K562 (cell line): Measurements from ENCODE around the gene SPTBN4. TPM values are rescaled to one million over a fixed set of nuclear protein-coding genes. Genes with fewer than 3 reads are reported as not detected.

Experiments
- ARNT ChIP-seq, 2 experiments: fragments of 450-650 bp; IDR thresholded peaks; 2 replicates each; pipeline ENCODE4 v1.6.1; 2016; ENCODE audit warnings: mild to moderate bottlenecking in 1 of 2
- BMI1 ChIP-seq: fragments of 150-350 bp; IDR thresholded peaks from 2 replicates; pipeline ENCODE4 v1.6.1; 2014; ENCODE audit warnings: low read length
- CHD4 ChIP-seq: fragments of 200-600 bp; sonication (generic); IDR thresholded peaks from 3 replicates; pipeline ENCODE4 v1.6.1; 2012; ENCODE audit warnings: low read depth, mild to moderate bottlenecking, mixed read lengths, low read length, inconsistent platforms; ENCODE audit not compliant: insufficient read depth, insufficient replicate concordance, poor library complexity, severe bottlenecking
- CREBBP ChIP-seq: IDR thresholded peaks from one replicate; pipeline ENCODE4 v1.6.1; 2012; ENCODE audit warnings: low read depth, mild to moderate bottlenecking, control low read depth, inconsistent platforms, low read length
- EGR1 ChIP-seq: fragments of 450-650 bp; conservative IDR thresholded peaks from 2 replicates; pipeline ENCODE4 v1.6.1; 2017; ENCODE audit warnings: mild to moderate bottlenecking
- ELF4 ChIP-seq: fragments of 450-650 bp; formaldehyde crosslinking; IDR thresholded peaks from 2 replicates; pipeline ENCODE4 v1.4.0; 2022; ENCODE audit warnings: missing genetic modification characterization
- ERF ChIP-seq: fragments of 450-650 bp; formaldehyde crosslinking; IDR thresholded peaks from 2 replicates; pipeline ENCODE4 v1.4.0; 2020; ENCODE audit warnings: mild to moderate bottlenecking, mixed read lengths
- FOXA3 ChIP-seq, 2 experiments: fragments of 450-650 bp in 1 of 2; sonication (generic) in 1 of 2; formaldehyde crosslinking; IDR thresholded peaks in 1 of 2; conservative IDR thresholded peaks in 1 of 2; 2 replicates each; pipeline versions ENCODE4 v1.4.0 to v1.8.0; 2020 to 2022; ENCODE audit warnings: mild to moderate bottlenecking in 2 of 2, missing genetic modification reagents in 1 of 2
- HDGF ChIP-seq: fragments of 450-650 bp; IDR thresholded peaks from 2 replicates; pipeline ENCODE4 v1.6.1; 2016
- IRF2 ChIP-seq: sonication (generic); formaldehyde crosslinking; IDR thresholded peaks from 2 replicates; pipeline ENCODE4 v1.8.1; 2022; ENCODE audit warnings: mild to moderate bottlenecking, missing genetic modification reagents
- KHSRP ChIP-seq: fragments of 450-650 bp; IDR thresholded peaks from 2 replicates; pipeline ENCODE4 v1.6.1; 2017
- MIER1 ChIP-seq: fragments of 450-650 bp; IDR thresholded peaks from 2 replicates; pipeline ENCODE4 v1.6.1; 2016; ENCODE audit warnings: antibody characterized with exemption, mild to moderate bottlenecking, low read depth
- PHF8 ChIP-seq: fragments of 200-600 bp; sonication (generic); IDR thresholded peaks from 2 replicates; pipeline ENCODE4 v1.6.1; 2012; ENCODE audit warnings: mixed run types, mild to moderate bottlenecking, inconsistent platforms, low read length, moderate library complexity, borderline replicate concordance
- POLR2A ChIP-seq: fragments of 450-650 bp; conservative IDR thresholded peaks from 2 replicates; pipeline ENCODE4 v1.6.1; 2016
- POLR2B ChIP-seq: fragments of 450-650 bp; IDR thresholded peaks from 2 replicates; pipeline ENCODE4 v1.6.1; 2018; ENCODE audit warnings: low read depth; ENCODE audit not compliant: partially characterized antibody
- RBFOX2 ChIP-seq: fragments of 200-400 bp; formaldehyde crosslinking; IDR thresholded peaks from 2 replicates; pipeline ENCODE4 v1.6.1; 2017; ENCODE audit warnings: low read depth, mild to moderate bottlenecking, low read length, moderate library complexity
- polyA plus RNA-seq, 8 experiments: library from polyadenylated mRNA; depleted of rRNA in 4 of 8; stranded (reverse) in 5 of 8; unstranded in 3 of 8; fragments of >200 nt; fragmentation: Nextera tagmentation in 2 of 8; fragmentation: Illumina TruSeq in 1 of 8; extraction: Ambion mirVana in 2 of 8; extraction: Trizol in 1 of 8; gene quantifications; 2 replicates each; pipeline versions ENCODE4 v1.2.1 to v1.2.3, GENCODE V29; 2011 to 2014; ENCODE audit warnings: inconsistent platforms in 1 of 8, missing spikeins in 1 of 8
- total RNA-seq, 7 experiments: library from RNA; depleted of rRNA in 6 of 7; stranded (reverse); fragments of >200 nt in 6 of 7; fragmentation: Illumina TruSeq in 2 of 7; extraction: Trizol in 2 of 7; gene quantifications; 2 replicates each; pipeline versions ENCODE4 v1.2.1 to v1.2.3, GENCODE V29; 2011 to 2021; ENCODE audit warnings: low replicate concordance in 1 of 7
- TF ChIP-seq, protein P1 (sequence below): sonication (generic); formaldehyde crosslinking; IDR thresholded peaks from 2 replicates; pipeline ENCODE4 v1.8.0; 2023; ENCODE audit warnings: missing genetic modification reagents, mild to moderate bottlenecking, borderline replicate concordance
- TF ChIP-seq, protein P2 (sequence below): conservative IDR thresholded peaks from 2 replicates; pipeline ENCODE4 v1.6.1; 2011; ENCODE audit warnings: low read depth, mild to moderate bottlenecking, low read length; ENCODE audit not compliant: control insufficient read depth
- TF ChIP-seq, protein P3 (sequence below): fragments of 200-800 bp; sonication (Bioruptor generic); IDR thresholded peaks from 2 replicates; pipeline ENCODE4 v1.6.1; 2017; ENCODE audit warnings: missing genetic modification characterization, missing compliant biosample characterization

Gene SPTBN4
- total and polyA plus RNA-seq, 9 of the 15 experiments (the other 6 are each of a cell fraction or from before 2014, with no cell fraction given): 0.01 to 1.5 (median 0.86) TPM

DNA sequence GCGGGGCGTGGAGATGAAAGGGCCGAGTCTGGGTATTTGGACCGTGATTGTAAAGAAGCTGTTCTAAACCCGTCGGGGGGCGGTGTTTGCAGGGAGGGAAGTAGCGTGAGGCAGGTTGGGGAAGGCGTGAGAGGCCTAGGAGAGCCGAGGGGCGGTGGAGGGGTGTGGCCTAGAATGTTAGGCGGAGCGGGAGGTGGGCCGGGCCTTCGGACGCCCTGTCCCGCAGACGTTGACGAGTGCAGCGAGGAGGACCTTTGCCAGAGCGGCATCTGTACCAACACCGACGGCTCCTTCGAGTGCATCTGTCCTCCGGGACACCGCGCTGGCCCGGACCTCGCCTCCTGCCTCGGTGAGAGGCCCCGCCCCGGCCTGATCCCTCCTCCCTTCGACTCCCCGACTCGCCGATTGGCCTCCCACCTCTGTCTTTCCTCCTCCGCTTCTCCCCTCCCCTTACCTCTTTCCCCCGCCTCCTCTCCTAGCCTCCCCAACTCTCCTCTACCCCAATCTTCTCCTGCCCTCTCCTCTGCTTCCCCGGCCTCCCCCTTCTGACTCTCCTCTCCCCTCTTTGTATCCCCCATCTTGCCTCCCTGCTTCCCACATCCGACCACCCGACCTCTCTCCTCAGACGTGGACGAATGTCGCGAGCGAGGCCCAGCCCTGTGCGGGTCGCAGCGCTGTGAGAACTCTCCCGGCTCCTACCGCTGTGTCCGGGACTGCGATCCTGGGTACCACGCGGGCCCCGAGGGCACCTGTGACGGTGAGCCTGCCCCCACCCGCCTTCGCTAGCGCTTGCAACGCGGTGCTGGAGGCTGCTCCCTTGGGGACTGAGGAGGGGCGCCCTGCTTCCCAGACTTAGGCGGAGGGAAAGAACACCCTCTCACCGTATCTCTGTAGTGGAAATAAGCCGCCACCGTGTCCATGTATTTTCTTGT is 147.2 kb downstream of the SPTBN4 start (continued):
- TF ChIP-seq, protein P1, sequence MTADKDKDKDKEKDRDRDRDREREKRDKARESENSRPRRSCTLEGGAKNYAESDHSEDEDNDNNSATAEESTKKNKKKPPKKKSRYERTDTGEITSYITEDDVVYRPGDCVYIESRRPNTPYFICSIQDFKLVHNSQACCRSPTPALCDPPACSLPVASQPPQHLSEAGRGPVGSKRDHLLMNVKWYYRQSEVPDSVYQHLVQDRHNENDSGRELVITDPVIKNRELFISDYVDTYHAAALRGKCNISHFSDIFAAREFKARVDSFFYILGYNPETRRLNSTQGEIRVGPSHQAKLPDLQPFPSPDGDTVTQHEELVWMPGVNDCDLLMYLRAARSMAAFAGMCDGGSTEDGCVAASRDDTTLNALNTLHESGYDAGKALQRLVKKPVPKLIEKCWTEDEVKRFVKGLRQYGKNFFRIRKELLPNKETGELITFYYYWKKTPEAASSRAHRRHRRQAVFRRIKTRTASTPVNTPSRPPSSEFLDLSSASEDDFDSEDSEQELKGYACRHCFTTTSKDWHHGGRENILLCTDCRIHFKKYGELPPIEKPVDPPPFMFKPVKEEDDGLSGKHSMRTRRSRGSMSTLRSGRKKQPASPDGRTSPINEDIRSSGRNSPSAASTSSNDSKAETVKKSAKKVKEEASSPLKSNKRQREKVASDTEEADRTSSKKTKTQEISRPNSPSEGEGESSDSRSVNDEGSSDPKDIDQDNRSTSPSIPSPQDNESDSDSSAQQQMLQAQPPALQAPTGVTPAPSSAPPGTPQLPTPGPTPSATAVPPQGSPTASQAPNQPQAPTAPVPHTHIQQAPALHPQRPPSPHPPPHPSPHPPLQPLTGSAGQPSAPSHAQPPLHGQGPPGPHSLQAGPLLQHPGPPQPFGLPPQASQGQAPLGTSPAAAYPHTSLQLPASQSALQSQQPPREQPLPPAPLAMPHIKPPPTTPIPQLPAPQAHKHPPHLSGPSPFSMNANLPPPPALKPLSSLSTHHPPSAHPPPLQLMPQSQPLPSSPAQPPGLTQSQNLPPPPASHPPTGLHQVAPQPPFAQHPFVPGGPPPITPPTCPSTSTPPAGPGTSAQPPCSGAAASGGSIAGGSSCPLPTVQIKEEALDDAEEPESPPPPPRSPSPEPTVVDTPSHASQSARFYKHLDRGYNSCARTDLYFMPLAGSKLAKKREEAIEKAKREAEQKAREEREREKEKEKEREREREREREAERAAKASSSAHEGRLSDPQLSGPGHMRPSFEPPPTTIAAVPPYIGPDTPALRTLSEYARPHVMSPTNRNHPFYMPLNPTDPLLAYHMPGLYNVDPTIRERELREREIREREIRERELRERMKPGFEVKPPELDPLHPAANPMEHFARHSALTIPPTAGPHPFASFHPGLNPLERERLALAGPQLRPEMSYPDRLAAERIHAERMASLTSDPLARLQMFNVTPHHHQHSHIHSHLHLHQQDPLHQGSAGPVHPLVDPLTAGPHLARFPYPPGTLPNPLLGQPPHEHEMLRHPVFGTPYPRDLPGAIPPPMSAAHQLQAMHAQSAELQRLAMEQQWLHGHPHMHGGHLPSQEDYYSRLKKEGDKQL (CRISPR knock-in tag): no peak
- peak; percentile 70 for TF ChIP-seq MIER1
- TF ChIP-seq POLR2A: peak; percentile 64
- TF ChIP-seq, protein P2, sequence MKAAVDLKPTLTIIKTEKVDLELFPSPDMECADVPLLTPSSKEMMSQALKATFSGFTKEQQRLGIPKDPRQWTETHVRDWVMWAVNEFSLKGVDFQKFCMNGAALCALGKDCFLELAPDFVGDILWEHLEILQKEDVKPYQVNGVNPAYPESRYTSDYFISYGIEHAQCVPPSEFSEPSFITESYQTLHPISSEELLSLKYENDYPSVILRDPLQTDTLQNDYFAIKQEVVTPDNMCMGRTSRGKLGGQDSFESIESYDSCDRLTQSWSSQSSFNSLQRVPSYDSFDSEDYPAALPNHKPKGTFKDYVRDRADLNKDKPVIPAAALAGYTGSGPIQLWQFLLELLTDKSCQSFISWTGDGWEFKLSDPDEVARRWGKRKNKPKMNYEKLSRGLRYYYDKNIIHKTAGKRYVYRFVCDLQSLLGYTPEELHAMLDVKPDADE: 0 out of 2 replicates have a peak, but pooled peaks have one; percentile 24
- TF ChIP-seq ARNT (IDR thresholded peaks at IDR 0.05): peak in 1 of 2 experiments; percentile 6; a peak in 1 of 4 replicates
- peak; percentile 69; the same call in 1 of the 2 replicates for TF ChIP-seq ELF4
- TF ChIP-seq POLR2B: peak; percentile 29
- TF ChIP-seq CREBBP: no peak
- TF ChIP-seq, protein P3, sequence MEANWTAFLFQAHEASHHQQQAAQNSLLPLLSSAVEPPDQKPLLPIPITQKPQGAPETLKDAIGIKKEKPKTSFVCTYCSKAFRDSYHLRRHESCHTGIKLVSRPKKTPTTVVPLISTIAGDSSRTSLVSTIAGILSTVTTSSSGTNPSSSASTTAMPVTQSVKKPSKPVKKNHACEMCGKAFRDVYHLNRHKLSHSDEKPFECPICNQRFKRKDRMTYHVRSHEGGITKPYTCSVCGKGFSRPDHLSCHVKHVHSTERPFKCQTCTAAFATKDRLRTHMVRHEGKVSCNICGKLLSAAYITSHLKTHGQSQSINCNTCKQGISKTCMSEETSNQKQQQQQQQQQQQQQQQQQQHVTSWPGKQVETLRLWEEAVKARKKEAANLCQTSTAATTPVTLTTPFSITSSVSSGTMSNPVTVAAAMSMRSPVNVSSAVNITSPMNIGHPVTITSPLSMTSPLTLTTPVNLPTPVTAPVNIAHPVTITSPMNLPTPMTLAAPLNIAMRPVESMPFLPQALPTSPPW (CRISPR knock-in tag): peak; percentile 54
- TF ChIP-seq IRF2 (CRISPR knock-in tag): no peak
- TF ChIP-seq ERF (CRISPR knock-in tag): peak; percentile 90
- peak; percentile 59 for TF ChIP-seq RBFOX2
- TF ChIP-seq EGR1: peak; percentile 69
- peak; percentile 10 for TF ChIP-seq CHD4
- no peak for TF ChIP-seq BMI1
- peak; percentile 45; the same call in 1 of the 2 replicates for TF ChIP-seq PHF8
- TF ChIP-seq KHSRP: peak; percentile 46; the same call in 1 of the 2 replicates
- TF ChIP-seq FOXA3 (CRISPR knock-in tag; conservative IDR thresholded peaks at IDR 0.05 in 1 of 2, IDR thresholded peaks at IDR 0.05 in 1 of 2): peak in 1 of 2 experiments; percentile 23; a peak in 1 of 4 replicates
- peak; percentile 96 for TF ChIP-seq HDGF
